OCI-M2 (cell line): ENCODE measurements around the gene CUTA.
"Not testable (repeated sequence)": the region's sequence is repeated elsewhere in the genome, so short reads cannot be mapped to it uniquely, and the experiment has no call there.

Experiments
- DNase-seq: peaks from one replicate; lab custom pipeline; 2025; ENCODE audit not compliant: unreplicated experiment; lab: John Stamatoyannopoulos, UW

Gene CUTA

DNA sequence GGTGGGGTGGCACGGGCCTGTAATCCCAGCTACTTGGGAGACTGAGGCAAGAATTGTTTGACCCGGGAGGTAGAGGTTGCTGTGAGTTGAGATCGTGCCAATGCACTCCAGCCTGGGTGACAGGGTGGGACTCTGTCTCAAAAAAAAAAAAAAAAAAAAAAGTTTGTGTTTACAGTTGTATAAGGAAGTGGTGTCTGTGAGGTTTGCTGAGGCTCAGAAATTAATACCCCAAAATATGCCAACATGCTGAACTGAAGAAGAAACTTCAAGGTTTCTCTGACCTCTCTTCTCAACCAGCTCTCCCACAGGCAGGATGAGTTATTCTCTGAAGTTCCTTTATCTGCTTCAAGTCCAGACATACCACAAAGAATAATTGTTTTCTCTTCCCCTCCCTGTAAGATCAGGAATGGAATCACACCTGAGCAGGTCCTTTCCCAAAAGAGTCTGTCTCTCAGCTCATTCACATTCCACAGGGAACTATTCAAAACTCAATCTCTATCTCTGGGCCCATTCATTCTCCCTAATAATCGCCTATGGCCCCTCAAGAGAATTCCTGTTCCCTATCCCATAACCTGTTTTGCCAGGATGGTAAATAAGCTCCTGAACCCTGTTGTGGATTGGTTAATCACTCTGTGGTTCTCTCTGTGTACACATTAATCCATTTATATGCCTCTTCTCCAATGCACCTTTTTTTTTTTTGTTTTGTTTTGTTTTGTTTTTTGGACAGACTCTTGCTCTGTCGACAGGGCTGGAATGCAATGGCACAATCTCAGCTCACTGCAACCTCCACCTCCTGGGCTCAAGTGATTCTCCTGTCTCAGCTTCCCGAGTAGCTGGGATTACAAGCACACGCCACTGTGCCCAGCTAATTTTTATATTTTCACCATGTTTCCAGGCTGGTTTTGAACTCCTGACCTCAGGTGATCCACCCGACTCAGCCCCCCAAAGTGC lies 43.7 kb downstream of the CUTA start:
- DNase-seq: no peak

DNA sequence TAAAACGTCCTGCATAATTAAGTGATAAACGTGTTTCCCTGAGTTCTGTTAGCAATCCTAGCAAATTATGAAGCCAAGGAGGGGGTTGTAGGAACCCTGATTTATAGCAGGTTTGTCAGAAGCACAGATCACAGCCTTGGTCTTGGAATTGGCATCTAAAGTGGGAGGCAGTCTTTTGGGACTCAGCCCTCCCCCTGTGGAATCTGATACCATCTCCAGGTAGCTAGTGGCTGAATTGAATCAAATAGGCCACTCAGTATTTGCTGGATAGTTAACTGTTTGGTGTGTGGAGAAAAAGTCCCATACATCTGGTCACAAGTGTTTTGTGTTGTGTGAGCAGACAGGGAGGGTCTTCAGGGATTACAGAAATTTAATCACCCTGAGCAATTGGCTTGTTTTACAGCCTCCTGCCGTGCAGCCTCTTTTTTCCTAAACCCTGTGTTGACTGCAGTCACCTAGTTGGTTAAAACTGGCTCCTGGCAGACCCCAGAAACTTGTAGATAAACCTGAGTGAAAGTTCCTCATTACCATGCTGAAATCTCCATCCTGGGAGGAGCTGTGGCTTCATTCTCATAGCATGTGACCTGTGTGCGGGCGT lies 45.3 kb downstream of the CUTA start:
- DNase-seq: no peak

DNA sequence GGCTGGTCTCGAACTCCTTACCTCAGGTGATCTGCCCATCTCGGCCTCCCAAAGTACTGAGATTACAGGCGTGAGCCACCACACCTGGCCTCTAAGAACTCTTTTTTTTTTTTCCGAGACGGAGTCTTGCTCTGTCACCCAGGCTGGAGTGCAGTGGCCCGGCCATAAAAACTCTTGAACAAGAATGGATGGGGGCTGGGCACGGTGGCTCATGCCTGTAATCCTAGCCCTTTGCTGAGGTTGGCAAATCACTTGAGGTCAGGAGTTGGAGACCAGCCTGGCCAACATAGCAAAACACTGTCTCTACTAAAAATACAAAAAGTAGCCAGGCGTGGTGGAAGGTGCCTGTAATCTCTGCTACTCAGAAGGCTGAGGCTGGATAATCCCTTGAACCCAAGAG lies 46.0 kb downstream of the CUTA start:
- not testable (repeated sequence) for DNase-seq

DNA sequence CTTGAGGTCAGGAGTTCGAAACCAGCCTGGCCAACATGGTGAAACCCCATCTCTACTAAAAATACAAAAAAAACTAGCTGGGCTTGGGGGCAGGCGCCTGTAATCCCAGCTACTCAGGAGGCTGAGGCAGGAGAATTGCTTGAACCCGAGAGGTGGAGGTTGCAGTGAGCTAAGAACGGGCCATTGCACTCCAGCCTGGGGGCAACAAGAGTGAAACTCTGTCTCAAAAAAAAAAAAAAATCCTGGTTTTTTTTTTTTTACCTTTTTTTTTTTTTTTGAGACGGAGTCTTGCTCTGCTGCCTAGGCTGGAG lies 50.2 kb downstream of the CUTA start:
- DNase-seq: not testable (repeated sequence)

DNA sequence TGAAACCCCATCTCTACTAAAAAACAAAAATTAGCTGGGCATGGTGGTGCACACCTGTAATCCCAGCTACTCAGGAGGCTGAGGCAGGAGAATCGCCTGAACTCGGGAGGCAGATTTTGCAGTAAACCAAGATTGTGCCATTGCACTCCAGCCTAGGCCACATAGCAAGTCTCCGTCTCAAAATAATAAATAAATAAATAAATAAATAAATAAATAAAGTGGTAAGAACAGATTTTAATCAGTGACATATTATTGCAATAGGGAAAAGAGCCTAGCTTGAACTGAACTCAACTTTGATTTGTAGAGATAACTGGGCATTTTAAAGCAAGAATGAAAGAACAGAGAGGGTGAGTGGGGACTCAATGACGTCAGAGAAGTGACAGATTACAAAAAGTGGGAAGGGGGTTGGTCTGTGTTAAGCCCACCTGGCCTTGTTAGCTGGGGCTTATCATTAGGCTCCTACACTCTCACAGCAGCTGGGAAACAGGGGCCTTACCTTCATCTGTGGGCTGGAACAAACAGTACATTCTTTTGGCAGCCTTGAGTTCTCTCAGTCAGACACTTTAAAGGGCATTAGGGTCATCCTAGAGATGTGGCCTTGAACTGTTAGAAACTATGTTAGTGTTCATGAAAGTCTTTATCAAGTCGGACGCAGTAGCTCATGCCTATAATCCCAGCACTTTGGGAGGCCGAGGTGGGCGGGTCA lies 50.7 kb downstream of the CUTA start:
- DNase-seq: no peak
